ENCODE data around the gene LRMDA.

GRCh38 chr10:75444781-75445386 lies 13.5 kb downstream of the LRMDA start:
- TF ChIP-seq CTCF (IDR thresholded peaks at IDR 0.05) = no peak
- TF ChIP-seq POLR2A (IDR thresholded peaks at IDR 0.05) = no peak
